NCI-H460 (cell line): ENCODE results near the gene PCCA. TPM values are rescaled to one million over a fixed set of nuclear protein-coding genes. Genes with fewer than 3 reads are reported as not detected.

Experiments used
- DNase-seq: peaks from one replicate; pipeline ENCODE4 v3.0.0-alpha.2; 2016; ENCODE audit warnings: low read depth; ENCODE audit errors: extremely low read depth
- total RNA-seq: library from RNA; depleted of rRNA; stranded (reverse); fragments of >200 nt; shearing (Covaris generic); gene quantifications from 2 replicates; pipeline ENCODE4 v1.2.3, GENCODE V29; 2014

The PCCA gene
- total RNA-seq, 1 experiment from 2014 or later, result 15.7 TPM

GRCh38 chr13:100392709-100393630 lies 304.1 kb downstream of the PCCA start:
- DNase-seq, result peak; percentile 95

GRCh38 chr13:100394005-100394695 lies 305.3 kb downstream of the PCCA start:
- DNase-seq, result peak; percentile 51

- DNase-seq, result no peak
These were observed 306.9 kb downstream of the PCCA start for GRCh38 chr13:100395698-100396373.

- no peak for DNase-seq
These were observed 307.9 kb downstream of the PCCA start for GRCh38 chr13:100396776-100397175.

GRCh38 chr13:100397627-100398026 lies 308.7 kb downstream of the PCCA start:
- no peak for DNase-seq

GRCh38 chr13:100398360-100398759 lies 309.5 kb downstream of the PCCA start:
- DNase-seq, result no peak

- no peak for DNase-seq
These were observed 310.6 kb downstream of the PCCA start for GRCh38 chr13:100399455-100399854.

GRCh38 chr13:100403675-100404074 lies 314.8 kb downstream of the PCCA start:
- no peak for DNase-seq

- DNase-seq, result no peak
These were observed 320.2 kb downstream of the PCCA start for GRCh38 chr13:100409132-100409531.

GRCh38 chr13:100423375-100423774 lies 334.5 kb downstream of the PCCA start:
- no peak for DNase-seq

- no peak for DNase-seq
These were observed 340.1 kb downstream of the PCCA start for GRCh38 chr13:100428986-100429385.

- DNase-seq, result no peak
These were observed 343.7 kb downstream of the PCCA start for GRCh38 chr13:100432611-100433010.

GRCh38 chr13:100433475-100433874 lies 344.6 kb downstream of the PCCA start:
- DNase-seq, result no peak

- DNase-seq, result no peak
These were observed 345.3 kb downstream of the PCCA start for GRCh38 chr13:100434010-100434763.

GRCh38 chr13:100436099-100436498 lies 347.2 kb downstream of the PCCA start:
- no peak for DNase-seq

GRCh38 chr13:100438059-100438788 lies 349.3 kb downstream of the PCCA start:
- no peak for DNase-seq

GRCh38 chr13:100439247-100439970 lies 350.5 kb downstream of the PCCA start:
- DNase-seq, result no peak

GRCh38 chr13:100440751-100441425 lies 352.0 kb downstream of the PCCA start:
- DNase-seq, result no peak
